Right ventricle myocardium inferior (tissue), 1 donor: Measurements from ENCODE around the gene E2F2. TPM values are rescaled to one million over a fixed set of nuclear protein-coding genes. Genes with fewer than 3 reads are reported as not detected.

Experiments
- ATAC-seq: fragments of 200-7000 bp; cut with Tn5 transposase; one replicate; pipeline ENCODE4 v1.9.1; 2020; ENCODE audit warnings: mild to moderate bottlenecking, moderate library complexity
- DNase-seq: peaks from one replicate; pipeline ENCODE4 v3.0.0; 2021; ENCODE audit errors: missing footprints
- intact Hi-C: fragments of 100-400 bp; cut with DNase I; formaldehyde crosslinking; loops from one replicate; pipeline ENCODE4 v1.11.0; 2022
- total RNA-seq: library from RNA; stranded (reverse); fragmentation: NEBNext Ultra II Directional; extraction: Animal tissue kit (Norgen Biotek cat#: 25700); gene quantifications from one replicate; pipeline ENCODE4 v1.2.1, GENCODE V29; 2021
- donor health status: DM: no; HTN: yes; CAD: no; lungs with severe emphysema.

E2F2 gene
- total RNA-seq, 1 donor from 2014 or later: 0.76 TPM

DNA sequence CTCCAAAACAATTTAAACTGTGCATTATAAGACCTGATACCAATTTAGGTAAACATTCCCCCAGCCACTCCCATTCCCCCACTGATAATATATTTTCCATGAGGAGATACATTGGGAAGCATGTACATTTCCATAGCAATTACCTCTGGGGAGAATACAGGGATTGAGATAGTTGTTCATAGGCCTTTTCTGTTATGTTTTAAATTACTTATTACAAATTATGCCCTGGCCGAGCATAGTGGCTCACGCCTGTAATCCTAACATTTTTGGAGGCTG lies 51.4 kb downstream of the E2F2 start:
- DNase-seq: no peak
- ATAC-seq: no peak
- intact Hi-C loops: loop anchor here (5.0 kb wide), 1 partner anchor 112 kb away; the partner anchor contains the start of gene ZNF436

DNA sequence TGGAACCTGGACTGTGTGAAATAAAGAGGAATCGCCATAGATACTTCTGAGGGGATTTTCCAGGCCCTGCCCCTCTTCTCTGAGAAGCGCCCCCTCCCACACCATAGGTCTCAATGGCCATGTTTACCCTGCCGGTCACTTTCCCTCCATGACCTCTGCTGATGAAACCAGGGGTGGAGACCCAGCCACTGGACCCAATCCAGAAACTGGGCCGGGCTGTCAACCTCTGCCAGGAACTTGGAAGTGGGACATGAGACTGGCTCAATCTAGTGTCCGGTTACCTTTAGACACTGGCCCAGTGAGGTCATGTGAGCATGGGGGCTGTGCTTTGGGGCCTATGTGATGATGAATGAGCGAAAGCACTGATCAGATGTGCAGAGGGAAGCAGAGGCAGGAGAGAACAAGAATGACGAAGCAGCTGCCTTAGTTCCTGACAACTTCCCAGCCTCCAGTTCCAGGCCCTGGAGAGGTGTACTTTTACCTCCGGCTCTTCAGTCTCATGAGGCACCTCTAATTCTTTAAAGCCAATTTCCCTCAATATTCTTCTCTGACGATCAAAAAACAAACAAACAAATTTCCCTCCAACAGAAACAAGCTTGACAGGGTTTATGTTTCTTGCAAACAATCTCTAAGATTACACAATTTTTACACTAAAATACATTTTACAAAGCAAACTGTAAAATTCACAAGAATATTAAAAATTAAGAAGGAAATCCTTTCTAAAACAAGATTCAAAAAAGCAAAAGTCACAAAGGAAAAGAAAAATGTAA lies 52.0 kb downstream of the E2F2 start:
- peak; percentile 83 for DNase-seq
- intact Hi-C loops: loop anchor here (5.0 kb wide), 1 partner anchor 112 kb away; the partner anchor contains the start of gene ZNF436
- ATAC-seq: peak; percentile 89

DNA sequence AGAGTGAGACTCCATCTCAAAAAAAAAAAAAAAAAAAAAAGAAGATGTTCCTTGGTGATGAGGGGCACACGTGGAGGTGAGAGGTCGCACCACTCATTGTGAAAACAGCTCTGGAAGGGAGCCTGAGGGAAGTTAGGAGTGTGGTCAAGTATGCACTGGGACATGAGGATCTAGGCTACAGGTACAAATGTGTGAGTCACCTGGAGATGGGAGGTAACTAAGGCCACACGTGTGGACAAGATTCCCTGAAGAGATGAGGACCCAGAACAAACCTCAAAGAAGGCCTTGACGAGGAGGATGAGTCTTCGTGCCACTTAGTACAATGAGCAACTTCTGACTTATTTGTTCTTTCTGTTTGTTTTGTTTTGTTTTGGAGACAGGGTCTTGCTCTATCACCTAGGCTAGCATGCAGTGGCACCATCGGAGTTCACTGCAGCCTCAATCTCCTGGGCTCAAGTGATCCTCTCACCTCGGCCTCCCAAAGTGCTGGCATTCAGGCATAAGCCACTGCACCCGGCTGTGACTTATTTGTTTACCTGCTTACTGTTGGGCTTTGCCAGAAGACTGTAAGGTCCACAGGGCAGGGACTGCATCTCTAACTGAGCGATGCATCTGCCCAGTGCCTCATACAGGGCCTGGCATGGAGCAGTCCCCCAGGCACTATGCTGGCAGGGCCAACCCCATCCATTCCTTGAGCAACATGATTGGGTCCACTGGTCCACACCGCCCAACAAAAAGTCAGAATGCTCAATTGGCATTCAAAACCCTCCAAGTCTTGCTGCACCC lies 53.5 kb downstream of the E2F2 start:
- no peak for ATAC-seq
- intact Hi-C loops: loop anchor here (5.0 kb wide), 1 partner anchor 110 kb away; the partner anchor contains the start of gene ZNF436
- DNase-seq: no peak

DNA sequence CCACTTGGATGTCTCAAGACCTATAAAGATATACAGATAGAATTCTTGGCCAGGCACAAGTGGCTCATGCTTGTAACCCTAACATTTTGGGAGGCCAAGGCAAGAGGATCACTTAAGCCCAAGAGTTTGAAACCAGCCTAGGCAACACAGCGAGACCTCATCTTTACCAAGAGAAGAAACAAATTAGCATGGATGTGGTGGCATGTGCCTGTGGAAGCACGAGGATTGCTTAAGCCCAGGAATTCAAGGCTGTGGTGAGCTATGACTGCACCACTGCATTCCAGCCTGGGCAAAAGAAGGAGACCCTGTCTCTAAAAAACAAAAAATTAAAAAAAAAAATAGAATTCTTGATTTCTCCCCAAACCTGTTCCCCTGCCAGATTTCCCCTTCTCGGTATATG lies 55.4 kb downstream of the E2F2 start:
- DNase-seq (no peak), ATAC-seq (no peak)
- intact Hi-C loops: loop anchor here (5.0 kb wide), 1 partner anchor 108 kb away; the partner anchor contains the start of gene ZNF436

DNA sequence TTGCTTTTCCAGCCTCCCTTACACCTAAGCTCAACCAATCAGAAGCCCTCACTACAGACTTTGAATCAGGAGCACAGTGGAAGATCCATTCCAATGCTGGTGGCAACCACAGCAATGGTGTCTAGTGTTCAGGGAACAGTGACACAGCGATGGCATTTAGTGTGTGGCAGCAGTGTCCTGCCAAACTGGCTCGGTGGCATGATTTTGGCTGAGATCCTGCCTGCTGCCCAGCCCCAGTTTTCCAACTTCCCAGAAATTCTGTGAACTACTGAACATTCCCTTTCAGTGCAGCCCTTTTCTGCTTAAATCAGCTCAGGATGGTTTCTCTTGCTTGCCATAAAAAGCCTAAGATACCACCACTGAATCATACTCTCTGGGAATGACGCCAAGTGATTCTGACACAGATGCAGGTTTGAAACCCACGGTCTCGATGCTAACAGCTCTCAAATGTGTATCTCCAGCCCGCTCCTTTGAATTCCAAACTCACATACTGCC lies 55.9 kb downstream of the E2F2 start:
- no peak for DNase-seq
- no peak for ATAC-seq
- intact Hi-C loops: loop anchor here (5.0 kb wide), 1 partner anchor 108 kb away; the partner anchor contains the start of gene ZNF436

DNA sequence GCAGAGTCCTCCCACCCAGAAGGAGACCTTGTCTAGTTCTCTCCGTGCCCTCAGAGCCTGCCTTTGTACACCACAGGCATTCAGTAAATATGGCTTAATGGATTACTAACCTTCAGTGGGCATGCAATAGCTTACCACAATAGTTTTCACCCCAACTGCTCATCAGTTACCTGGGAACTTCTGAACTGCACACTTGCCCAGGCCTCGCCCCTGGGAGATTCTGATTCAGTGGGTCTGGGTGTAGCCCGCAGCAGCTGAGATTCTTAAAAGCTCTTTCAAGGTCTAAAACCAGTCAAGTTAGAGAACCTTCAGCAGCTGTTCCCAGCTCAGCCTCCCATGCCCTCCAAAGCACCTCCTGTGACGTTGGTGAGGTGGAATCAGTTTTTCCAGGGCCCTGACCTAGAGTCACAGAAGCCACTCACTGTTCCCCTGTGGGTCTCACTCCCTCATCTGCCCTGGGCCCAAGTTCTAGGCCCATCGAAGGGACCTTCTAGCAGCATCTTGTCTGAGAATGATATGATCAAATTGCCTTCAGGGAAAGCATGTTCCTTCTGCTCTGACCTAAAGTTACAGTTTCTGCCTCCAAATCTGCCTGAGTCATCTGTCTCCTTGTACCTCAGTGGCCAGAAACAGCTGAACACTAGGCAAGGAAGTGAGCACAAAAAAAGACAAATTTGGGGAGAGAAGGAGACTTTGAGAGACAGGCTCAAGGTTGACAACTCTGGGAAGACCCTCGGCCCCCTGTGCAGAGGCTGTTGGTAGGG lies 57.8 kb downstream of the E2F2 start:
- DNase-seq (no peak), ATAC-seq (no peak)
- intact Hi-C loops: no loop called here

DNA sequence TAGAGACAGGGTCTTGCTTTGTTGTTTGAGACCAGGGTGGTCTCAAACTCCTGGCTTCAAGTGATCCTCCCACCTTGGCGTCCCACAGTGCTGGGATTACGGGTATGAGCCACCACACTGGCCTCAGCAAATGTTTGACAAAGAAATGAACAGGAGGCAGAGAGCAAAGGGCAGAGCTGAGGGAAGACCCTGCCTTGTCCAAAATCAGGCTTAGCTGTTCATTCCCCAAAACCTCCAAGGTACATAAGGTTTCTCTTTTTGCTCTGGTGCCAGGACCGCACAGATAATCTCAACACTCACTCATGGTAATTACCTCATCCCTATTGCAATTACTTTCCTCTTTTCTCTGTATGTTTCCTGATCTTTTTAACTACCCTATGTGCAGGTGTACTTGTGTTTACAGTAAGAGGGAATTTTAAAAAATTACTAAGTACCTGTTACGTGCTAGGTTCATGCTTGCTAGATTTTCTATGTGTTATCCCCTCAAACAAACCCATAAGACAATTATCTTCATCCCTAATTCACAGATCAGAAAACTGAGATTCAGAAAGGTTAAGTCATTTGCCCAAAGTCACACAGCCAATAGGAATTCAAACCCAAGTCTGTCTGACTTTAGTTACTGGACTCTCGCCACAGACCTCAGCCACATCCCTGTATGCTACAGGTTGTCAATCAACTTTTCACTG lies 58.5 kb downstream of the E2F2 start:
- no peak for DNase-seq
- ATAC-seq: no peak
- intact Hi-C loops: no loop called here

DNA sequence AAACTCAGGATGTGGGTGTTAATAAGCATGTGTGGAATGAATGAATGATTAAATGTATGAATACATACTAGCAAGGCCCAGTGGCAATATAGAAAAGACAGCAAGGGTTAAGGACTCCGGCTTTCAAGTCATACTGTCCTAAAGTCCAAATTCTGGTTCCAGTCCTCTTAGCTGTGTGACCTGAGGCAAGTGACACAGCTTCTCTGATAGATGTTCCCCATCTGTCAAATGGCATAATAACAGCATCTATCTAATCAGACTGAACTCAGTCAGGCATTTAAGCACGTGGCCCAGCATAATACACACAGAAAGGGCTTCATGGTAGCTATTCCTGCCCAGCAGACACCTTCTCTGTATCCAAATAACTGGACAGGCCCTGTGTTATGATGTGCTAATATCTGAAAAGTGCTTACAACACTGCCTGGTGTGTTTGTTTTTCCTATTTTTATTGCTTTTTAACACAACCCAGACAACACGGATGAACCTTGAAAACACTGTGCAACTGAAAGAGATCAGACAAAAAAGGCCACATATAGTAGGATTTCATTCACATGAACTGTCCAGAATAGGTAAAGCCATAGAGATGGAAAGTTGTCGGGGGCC lies 59.5 kb downstream of the E2F2 start:
- DNase-seq: no peak
- ATAC-seq: no peak
- intact Hi-C loops: no loop called here

DNA sequence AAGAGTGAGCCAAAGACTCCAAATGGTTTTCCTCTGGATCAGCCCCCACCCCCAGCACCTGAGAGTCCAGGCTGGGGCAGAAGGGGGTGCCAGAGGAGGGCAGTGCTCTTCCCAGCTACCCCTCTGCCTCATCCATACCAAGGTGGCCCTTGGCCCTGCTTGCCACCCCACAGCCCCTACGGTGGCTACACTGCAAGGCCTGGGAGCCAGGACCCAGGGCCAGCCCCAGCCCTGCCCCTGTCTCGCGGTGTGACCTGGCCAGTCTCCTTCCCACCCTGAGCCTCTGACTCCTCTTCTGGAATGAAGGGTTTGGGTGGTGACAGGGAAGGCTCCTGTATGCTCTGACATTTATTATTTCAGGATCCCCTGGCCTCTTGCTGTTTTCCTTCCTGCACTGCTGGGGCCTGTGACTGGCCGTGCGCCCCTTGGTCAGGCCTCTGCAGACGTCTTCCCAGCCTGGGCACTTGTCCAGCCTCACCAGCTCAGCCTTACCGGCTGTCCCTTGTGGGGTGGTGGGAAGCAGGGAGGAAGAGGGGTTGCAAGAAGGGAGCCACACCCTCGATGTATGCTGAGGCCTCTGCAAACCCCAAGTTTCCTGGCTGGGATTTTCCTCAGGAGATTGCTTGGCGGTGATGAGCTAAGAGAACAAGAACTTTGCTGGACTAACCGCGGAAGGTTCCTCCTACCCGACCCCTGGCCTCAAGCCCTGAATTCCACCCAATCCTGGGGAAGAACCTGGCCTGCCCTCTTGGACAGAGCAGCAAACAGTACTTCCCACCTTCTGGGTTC lies 60.6 kb downstream of the E2F2 start:
- ATAC-seq (peak; percentile 77), DNase-seq (peak; percentile 81)
- intact Hi-C loops: no loop called here

DNA sequence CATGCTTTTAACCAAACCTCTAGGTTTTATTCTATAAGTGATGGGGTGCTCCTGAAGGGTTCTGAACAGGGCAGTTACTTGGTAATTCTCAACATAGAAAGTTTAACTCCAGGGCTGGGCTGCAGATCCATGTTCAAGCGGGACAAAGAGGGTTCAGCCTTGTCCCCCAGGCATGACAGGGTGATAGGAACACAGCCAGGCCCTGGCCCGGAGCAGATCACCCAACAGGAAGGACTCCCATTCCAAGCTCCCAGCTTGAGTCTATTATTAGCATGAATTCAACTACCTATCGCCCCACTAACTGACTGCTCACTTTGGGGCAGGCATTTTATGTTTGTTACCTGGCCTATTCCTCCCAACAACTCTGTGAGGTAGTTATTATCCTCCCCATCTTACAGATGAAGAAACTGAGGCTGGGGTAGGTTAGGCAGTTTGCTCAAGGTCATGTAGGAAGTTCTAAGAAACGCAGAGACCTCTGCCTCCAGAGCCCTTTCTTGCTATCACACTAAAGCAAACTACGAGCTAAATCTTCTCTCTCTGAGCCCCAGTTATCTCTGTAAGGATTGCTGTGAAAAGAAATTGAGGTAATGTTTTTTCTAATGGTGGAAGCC lies 61.6 kb downstream of the E2F2 start:
- ATAC-seq: peak; percentile 56
- no peak for DNase-seq
- intact Hi-C loops: no loop called here

DNA sequence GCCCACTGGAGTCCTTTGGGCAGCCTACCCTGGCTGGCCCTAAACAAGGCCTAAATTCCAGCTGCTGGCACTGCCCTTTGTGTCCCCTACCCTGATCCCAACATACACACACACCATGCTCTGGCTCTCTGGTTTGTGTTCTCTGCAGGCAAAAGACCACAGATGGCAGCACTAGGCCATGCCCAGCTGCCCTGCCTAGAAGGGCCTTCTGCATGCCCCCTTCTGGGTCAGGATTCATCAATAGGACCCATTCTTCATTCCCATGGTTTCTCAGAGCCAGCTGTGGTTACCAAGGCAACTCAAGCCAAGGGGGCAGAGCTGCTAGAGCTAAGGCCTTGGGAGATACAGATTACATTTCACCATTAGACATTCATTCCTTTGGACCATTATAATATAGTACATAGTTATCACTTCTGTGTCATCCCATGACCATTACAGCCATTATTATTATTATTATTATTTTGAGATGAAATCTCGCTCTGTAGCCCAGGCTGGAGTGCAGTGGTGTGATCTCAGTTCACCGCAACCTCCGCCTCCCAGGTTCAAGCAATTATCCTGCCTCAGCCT lies 64.5 kb downstream of the E2F2 start:
- intact Hi-C loops: no loop called here
- DNase-seq (no peak), ATAC-seq (no peak)

DNA sequence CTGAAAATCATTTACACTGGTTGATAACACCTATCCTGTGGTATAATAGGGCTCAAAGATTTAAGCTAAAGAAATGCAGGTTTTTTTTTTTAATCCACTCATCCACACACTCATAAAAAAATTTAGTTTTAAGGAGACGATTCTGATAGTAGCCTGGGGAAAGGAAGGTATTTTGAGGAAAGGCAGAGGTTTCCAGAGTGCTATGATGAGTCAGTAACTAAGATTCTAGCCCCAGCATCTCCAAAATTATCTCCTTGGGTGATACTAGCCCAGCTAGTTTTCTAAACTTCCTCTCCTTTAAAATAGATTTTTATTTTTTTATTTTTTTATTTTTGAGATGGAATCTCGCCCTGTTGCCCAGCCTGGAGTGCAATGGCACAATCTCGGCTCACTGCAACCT lies 67.7 kb downstream of the E2F2 start:
- ATAC-seq (no peak), DNase-seq (no peak)
- intact Hi-C loops: no loop called here

DNA sequence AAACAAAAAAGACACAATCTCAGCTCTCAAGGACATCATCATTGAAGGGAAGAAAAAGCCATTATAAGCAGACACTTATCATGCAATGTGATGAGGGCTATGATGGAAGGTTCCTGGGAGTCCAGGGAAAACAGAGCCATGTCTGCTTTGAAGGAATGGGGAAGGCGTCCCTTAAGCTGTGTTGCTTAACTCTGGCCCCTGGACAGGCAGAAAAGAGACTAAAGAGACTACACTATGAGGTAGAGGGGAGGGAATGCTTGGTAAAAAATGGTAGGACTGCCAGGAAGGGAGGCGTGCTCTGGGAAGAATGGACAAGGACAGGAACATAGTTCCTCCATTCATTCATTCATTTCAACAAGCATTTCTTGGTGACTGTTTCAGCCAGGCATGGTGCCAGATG lies 68.3 kb downstream of the E2F2 start:
- ATAC-seq (no peak), DNase-seq (no peak)
- intact Hi-C loops: no loop called here

DNA sequence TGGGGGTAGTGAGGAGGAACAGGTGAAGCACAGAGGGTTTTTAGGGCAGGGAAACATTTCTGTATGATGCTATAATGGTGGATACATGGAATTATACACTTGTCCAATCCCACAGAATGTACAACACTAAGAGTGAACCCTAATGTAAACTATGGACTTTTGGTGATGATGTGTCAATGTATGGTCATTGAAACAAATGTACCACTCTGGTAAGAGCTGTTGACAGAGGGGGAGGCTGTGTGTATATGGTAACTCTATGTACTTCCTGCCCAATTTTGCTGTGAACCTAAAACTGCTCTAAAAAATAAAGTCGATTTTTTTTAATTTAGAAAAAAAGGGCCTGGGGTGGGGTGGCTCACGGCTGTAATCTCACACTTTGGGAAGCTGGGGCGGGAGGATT lies 70.0 kb downstream of the E2F2 start:
- ATAC-seq (no peak), DNase-seq (no peak)
- intact Hi-C loops: no loop called here

DNA sequence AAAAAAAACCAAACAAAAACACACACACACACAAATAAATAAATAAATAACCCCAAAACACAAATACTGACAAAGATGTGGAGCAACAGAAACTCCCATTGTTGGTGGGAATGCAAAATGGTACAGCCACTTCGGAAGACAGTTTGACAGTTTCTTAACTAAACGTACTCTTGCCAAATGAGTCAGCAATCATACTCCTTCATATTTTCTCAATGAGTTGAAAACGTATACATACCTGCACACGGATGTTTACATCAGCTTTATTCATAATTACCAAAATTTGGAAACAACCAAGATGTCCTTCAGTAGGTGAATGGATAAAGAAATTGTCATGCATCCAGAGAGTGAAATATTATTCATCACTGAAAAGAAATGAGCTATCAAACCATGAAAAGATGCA lies 70.5 kb downstream of the E2F2 start:
- DNase-seq (no peak), ATAC-seq (no peak)
- intact Hi-C loops: no loop called here

DNA sequence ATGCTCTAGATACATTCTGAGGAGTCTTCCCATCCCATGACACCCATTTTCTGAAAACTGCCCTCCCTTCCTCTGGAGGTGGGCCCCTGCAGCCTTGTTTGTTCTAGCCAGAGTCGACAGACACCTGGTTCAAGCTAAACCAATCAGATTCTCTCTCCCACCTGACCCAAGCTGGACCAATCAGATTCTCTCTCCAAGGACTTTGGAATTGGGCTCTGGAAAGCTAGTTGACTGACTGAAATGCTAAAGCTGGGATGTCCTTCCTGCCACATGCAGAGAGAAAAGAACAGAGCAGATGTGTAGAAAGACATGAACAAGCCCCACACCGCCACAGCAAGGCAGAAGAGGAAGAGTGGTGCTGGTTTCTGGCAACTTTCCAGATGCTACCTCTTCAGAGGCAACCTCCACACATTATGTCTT lies 71.7 kb downstream of the E2F2 start:
- DNase-seq (no peak), ATAC-seq (no peak)
- intact Hi-C loops: no loop called here
